GM21825 (cell line): ENCODE measurements around the gene SLC9A2.

Experiments used
- ATAC-seq: cut with Tn5 transposase; IDR thresholded peaks from one replicate; pipeline ENCODE4 v1.9.1; 2021; ENCODE audit warnings: mild to moderate bottlenecking, moderate library complexity; ENCODE audit not compliant: unreplicated experiment

The SLC9A2 gene, protein sequence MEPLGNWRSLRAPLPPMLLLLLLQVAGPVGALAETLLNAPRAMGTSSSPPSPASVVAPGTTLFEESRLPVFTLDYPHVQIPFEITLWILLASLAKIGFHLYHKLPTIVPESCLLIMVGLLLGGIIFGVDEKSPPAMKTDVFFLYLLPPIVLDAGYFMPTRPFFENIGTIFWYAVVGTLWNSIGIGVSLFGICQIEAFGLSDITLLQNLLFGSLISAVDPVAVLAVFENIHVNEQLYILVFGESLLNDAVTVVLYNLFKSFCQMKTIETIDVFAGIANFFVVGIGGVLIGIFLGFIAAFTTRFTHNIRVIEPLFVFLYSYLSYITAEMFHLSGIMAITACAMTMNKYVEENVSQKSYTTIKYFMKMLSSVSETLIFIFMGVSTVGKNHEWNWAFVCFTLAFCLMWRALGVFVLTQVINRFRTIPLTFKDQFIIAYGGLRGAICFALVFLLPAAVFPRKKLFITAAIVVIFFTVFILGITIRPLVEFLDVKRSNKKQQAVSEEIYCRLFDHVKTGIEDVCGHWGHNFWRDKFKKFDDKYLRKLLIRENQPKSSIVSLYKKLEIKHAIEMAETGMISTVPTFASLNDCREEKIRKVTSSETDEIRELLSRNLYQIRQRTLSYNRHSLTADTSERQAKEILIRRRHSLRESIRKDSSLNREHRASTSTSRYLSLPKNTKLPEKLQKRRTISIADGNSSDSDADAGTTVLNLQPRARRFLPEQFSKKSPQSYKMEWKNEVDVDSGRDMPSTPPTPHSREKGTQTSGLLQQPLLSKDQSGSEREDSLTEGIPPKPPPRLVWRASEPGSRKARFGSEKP

DNA sequence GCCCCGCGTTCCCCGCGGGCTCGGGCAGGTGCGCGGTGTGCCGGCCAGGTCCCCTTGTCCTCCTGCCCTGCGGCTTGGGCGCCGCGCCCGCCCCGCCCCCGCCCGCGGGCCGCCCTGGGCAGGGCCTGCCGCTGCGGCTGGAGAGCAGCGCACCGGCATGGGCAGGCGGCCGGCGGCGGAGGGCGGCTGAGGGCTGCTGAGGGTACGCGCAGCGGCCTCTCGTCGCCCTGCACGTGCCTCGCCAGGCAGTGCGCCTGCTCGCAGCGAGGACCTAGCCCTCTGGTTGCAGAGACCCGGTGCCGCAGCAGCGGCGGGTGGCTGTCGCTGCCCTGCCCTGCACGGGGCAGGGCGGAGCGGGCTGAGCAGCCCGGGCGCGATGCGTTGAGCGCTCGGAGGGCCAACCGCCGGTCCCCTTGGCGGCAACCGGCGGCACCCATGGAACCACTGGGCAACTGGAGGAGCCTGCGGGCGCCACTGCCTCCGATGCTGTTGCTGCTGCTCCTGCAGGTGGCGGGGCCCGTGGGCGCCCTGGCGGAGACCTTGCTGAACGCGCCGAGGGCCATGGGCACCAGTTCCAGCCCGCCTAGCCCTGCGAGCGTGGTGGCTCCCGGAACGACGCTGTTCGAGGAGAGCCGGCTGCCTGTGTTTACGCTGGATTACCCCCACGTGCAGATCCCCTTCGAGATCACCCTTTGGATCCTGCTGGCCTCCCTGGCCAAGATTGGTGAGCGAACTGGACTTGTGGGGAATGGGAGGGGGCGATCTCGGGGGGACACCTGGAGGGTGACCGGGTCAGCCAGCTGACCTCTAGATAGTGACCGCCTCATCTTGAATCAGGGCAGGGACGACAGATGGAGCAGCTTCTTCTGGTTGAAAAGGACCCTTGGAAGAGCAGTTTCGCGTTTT, at the start of gene SLC9A2:
Gene SLC9A2, plus strand, starts transcription at position 140 of the 906 bp plus-strand sequence. Its CDS starts 296 bp downstream, at position 436.
- ATAC-seq, result no peak

DNA sequence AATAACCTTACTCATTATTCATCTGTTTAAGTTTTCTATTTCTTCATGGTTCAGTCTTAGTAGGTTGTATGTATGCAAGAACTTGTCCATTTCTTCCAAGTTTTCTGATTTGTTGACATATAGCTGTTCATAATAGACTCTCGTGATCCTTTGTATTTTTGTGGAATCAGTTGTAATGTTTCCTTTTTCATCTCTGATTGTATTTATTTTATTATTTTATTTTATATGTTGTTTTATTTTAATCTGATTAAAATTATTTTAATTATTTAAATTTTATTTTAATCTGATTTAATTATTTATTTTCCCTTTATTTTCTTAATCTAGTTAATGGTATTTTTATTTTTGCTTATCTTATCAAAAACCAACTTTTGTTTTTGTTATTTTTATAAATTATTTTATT, 43.5 kb upstream of the SLC9A2 start:
- no peak for ATAC-seq

DNA sequence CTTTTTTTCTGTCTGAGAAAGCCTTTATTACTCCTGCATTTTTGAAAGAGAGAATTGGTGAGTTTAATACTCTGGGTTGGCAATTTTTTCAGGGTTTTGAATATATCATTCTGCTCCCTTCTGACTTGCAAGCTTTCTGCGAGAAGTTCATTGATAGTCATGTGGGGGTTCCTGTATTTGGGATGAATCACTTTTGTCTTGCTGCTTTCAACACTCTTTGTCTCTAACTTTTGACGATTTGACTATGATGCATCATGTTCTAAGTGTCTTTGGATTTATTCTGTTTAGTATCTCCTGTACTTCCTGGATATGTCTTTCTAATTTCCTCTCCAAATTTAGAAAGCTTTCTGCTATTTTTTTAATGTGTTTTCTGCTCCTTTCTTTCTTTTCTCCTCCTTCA, 41.0 kb upstream of the SLC9A2 start:
- ATAC-seq, result no peak

DNA sequence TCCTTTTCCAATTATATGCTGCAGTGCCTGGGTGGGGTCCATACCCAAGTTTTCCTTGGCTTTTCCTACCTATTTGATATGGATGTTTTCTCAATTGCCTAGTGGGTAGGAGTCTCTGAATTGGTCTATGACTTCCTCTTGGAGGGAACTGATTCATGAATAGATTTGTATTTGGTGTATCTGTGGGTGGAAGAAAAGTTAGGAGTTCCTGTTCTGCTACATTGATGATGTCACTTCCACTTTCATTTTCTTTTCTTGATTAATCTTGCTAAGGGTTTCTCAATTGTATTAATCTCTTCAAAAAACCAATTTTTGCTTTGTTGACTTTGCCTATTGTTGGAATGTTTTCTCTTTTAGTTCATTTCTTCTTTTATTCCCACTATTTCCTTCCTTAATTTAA, 37.4 kb upstream of the SLC9A2 start:
- no peak for ATAC-seq

DNA sequence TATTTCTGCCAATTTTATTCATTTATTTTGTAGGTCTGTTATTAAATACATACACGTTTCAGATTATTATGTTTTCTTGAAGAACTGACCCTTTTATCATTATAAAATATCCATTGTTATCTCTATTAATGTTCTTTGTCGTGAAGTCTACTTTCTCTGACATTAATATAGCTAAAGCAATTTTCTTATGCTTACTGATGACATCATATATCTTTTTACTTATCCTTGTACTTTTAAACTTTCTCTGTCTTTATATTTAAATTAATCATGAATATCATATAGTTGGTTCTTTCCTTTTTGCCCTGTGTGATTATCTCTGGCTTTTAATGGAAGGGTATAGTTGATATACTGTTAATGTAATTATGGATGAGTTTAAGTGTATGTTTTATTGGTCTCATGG, 36.5 kb upstream of the SLC9A2 start:
- no peak for ATAC-seq

DNA sequence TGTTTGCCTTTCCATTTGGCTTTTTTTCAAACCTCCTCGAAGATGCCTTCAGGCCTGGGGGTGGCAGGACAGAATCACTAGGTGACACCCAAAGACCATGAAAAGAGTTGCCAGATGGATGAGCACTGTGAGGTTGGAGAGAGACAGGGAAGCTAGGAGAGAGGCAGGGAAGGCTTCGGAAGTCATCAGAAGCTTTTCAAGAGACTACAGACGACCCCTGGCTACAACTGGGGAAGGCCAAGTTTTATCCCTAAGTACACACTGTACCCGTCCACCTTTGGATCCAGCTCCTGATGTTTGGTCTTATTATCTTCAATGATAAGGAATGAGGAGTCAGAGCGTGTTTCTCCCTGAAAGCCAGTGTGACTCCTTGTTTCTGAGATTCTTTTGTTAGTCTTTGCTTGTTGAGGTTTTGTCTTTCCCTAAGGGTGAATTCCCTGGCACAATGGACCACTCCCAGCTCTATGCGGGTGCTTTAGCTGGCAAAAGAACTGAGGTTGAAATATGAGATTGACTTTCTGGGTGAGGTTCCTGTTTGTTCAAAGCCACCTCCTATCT, 33.4 kb upstream of the SLC9A2 start:
- no peak for ATAC-seq

DNA sequence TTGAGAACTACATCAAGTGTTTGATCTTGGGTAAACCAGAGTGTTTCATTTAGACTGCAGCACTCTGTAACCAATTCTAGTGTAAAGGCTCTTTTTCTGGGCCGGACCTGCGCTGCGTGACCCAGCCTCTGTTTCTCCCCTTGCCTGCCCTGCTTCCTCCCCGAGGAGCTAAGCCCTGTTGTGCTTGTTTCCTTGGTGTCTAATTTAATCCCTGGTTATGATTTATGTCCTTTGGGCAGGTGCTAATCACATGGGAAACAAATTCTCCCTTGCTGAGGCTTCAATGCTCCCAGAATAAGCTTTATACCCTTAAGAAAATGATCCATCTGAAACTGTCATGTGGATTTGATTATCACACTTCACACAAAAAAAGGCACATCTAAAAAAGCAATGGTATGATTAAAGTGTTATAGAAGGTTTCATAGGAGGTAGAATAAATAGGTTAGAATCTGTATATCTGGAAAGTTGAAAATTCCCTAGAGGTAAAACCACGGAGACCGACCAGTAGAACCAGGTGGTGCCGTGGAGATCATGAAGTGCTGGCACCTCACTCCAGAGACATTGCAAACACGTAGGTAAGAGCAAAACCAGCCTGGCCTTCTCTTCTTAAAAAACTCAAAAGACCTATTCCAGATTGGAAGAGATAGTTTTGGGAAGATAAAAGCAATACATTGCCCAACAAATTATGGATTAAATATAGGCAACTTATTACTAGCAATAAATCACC, 31.0 kb upstream of the SLC9A2 start:
- ATAC-seq, result no peak

DNA sequence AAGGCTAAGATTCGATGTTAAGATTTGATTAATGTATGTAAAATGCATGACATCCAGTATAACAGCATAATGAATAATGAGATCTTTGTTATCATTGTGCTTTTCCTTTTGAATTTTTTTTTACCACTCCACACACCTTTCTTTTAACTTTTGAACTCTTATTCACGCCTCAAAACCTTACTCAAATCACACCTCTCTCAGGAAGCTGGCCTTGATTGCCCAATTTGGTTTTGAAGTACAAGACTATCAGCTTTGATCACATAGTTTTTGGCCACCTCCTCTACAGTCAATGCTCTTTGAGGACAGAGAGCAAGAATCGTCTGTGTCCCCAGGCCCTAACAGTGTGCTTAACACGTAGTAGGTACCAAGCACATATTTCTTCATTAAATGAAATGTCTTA, 29.9 kb upstream of the SLC9A2 start:
- ATAC-seq, result no peak

DNA sequence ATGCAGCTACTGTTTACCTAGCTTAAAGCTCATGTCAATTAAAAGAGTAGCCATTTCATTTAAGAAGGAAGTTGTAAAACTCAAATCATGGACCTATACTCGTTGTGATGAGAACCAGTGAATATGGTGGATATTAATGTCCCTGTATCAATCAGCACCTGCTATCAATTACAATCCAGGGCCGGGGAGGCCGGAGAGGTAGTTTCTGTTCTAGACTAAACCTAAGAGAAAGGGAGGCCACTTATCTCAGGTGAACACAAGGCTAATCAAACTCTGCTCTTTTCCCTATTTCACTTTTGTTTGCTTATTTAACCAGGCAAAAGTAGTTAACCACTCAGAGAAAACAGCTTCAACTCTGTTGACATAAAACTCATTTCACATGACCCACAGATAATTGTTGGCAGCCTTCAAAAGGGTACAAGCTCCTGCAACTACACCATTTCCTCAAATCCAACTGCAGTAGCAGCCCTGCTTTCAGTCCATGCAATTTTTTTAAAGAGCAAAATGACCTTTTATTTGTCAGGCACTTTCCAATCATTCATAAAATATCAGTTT, 27.8 kb upstream of the SLC9A2 start:
- ATAC-seq, result no peak

DNA sequence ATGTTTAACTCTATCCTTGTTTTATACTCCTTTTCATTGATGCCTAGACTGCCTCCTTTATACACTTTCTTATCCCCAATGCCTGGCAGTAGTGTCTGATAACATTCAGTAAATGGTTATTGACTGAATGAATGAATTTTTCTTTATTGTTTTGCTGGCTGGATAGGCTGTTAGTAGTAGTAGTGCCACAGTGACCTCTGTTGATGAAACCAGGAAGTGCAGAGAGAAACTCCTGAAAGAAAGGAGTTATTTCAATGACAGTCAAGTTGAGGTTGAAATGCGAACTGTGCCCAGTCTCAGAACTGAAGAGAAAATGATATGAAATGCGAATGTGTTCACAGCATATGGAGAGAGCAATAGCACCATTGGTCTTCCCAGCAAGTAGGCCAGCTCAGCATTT, 26.8 kb upstream of the SLC9A2 start:
- ATAC-seq, result no peak

DNA sequence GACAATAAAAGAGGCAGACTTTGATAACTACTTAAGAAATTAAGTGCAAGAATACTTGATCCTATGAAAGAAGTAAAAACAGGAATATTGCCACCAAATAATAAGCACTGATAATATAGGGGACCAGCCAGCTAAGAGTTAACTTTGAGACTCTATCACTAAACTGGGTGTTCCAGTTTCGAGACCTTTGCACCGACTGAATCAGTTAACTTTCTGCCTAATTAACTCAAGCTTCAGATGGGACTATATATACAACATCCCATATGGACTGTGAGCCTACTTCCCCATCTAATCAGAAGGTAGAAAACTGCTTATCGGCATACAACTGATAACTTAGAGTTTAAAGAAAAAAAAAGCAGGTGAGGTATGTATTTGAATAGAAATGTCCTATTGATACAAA, 25.8 kb upstream of the SLC9A2 start:
- no peak for ATAC-seq

DNA sequence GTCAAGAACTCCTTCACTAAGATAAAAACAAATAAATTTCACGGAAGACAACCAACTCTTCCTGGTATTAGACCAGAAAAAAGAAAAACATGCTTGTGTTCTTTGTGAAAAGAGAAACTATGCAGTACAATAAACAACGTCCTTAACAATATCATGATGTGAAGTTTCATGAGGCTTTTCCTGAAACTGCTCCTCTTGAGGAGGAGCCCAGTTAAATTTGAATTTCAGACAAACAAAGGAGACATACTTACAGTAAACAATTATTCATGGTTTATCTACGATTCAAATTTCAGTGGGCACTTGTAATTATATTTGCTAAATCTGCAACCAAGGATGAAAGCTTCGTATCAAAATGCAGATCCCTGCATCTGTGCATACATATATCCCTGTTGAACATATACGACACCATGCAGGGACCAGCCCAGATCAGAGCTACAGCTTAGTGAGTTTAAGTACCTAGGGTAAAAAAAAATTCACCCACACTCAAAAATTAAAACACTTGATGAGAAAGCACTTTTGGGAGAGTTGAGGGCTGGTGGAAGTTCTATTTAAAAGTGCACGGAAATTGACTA, 24.8 kb upstream of the SLC9A2 start:
- ATAC-seq, result no peak

DNA sequence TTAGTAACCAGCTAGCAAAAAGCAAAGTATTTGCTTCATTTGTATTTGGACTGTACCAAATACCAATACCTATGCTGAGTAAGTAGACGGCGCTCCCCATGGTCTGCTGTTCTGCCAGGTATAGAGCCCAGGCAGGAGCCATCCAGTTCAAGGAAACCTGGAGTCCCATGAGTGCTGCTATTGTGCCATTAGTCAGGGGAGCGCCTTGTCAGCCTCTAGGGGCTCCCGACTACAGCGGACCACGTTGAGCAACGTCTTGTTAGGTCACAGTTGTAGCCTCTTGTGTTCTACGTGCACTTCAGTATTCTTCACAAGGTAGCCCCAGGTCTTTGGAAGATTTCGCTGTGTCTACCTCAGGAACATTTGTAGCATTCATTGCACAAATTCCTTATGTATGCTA, 21.6 kb upstream of the SLC9A2 start:
- no peak for ATAC-seq

DNA sequence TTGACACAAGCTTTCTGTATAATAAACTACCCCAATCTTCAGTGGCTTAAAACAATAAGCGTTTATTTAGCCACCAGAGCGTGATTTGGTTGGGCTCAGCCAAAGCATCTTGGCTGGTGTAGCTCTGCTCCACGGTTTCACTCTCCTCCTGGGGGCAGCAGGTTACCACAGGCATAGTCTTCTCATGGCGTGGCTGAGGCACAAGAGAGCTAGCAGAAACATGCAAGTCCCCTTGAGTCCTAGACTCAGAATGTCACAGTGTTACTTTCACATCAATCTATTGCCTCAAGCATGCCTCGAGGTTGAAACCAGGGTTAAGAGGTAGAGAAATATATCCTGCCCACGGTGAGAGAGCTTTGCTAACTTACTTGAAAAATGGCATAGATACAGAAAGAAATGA, 19.9 kb upstream of the SLC9A2 start:
- ATAC-seq, result no peak

DNA sequence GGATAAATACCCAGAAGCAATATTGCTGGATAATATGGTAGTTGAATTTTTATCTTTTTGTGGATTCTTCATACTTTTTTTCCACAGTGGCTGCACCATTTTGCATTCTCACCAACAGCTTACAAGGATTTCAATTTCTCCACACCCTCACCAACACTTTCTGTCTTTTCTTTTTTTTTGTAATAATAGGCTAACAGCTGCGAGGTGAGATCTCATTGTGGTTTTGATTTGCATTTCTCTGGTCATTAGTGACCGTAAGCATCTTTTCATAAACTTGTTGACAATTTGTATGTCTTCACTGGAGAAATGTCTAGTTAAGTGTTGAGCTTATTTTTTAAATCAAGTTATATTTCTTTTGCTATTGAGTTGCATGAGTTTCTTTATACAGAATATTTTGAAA, 17.6 kb upstream of the SLC9A2 start:
- no peak for ATAC-seq

DNA sequence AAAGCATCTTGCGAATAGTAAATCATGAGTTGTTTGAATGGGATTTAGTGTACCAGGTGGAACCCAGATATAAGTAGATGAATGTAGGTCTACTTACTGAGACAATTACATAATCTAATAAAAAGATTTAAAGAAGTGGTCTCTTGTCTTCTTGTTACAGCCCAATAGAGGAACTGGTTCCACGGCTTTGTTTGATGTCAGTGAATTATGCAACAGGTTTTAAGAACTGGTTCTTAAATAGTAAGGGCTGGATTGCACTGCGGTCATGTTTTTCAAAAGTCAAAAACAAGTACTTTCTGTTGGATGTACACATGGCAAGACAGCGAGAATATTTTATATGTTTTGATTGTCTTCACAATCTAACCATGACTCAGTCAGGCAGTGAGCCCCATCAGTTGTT, 15.4 kb upstream of the SLC9A2 start:
- no peak for ATAC-seq

DNA sequence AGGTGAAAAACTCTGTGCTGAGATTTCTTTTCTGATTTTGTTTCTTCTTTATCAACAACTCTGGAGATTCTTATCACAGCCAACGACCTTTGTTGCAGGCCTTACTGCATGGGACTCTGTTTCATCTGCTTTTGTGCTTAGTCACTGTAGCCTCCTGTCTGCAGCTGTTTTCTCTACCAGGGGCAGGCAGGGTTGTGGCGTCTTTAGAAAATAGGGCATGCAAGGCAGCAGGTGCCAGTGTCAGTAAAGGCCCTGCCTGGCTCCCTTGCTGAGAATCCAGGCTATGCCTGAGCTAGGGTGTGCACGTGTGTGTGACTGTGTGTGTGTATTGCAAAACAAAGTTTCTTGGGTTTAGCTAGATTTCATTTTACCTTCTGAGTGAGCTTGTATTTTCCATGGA, 14.6 kb upstream of the SLC9A2 start:
- no peak for ATAC-seq

DNA sequence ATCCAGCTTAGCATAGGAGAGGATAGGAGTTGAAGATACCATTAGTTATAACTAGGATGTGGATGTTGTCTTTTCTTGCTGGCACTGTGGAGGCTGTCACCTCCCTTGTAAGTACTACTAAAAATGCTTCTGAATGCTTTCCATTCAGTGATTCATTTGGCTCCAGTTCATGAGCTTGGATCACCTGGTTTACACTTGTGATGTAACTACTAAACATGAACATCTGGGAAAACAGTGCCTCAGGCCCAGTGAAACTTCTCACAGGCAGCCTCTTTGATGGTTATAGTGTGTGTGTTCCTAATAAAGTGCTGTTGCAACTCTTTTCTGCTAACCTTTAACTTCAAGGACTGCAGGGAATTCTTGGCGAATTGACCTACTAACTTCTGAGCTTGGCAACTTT, 13.0 kb upstream of the SLC9A2 start:
- no peak for ATAC-seq

DNA sequence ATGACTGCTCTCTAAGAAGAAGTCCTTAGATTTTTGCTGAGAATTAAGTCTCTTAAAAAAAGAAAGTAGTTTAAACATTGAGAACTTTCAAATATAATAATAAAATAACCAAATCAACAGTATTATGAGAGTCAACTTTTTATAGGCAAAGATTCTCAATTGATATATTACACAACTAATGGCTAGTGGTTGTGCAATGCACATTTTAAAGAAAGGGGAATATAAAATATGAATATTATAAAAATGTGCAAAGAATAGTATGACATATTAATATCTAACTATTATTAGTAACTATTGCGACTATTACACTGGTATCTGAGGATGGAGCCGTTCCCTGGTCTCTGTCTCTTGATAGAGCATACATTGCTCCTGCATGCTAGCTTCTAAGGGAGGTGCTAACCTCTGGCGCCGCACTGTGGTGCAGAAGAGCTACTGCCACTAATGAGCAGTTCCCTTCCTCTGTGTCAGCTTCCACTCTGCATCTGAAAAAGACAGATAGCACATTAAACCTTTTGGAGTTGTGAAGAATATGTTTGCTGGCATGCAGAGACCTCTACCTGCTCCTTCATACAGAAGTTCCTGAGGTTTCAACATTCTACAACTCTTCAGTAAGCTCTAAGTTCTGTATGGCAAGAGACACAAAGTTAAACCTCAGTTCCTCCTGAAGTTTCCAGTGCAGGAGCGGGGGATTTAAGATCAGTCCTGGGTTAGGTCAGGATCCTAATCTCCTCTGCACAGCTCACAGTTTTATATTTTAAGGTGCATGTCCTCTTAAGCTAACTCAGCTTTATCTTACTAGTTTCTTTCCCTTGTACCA, 3.5 kb upstream of the SLC9A2 start:
- ATAC-seq, result peak; percentile 81
